Stimulated activated CD8-positive, alpha-beta memory T cell treated with anti-CD3 and anti-CD28 coated beads, Interleukin-15, amount 100 ng/mL, for 4 hours (primary cell): ENCODE measurements around the gene KCNJ14.

ENCODE experiments used
- DNase-seq, 2 donors: peaks; one replicate each; pipeline ENCODE4 v3.0.0-alpha.2; 2020; ENCODE audit warnings: low read depth in 2 of 2

The KCNJ14 gene

GRCh38 chr19:48445606-48446481 is 9.5 kb upstream of the KCNJ14 start, which contains the start of gene GRWD1:
Gene GRWD1 (plus strand): TSS chr19:48445983. CDS start chr19:48446006, 23 bp downstream.
- peak; percentile 81 to 93 for DNase-seq

GRCh38 chr19:48446579-48446978 is 8.8 kb upstream of the KCNJ14 start:
- no peak for DNase-seq

GRCh38 chr19:48448563-48448962 is 6.8 kb upstream of the KCNJ14 start:
- DNase-seq = no peak

- no peak for DNase-seq
Measured at GRCh38 chr19:48450441-48450840, 4.9 kb upstream of the KCNJ14 start.

GRCh38 chr19:48450863-48451262 is 4.5 kb upstream of the KCNJ14 start:
- DNase-seq = no peak

- DNase-seq = no peak
Measured at GRCh38 chr19:48451624-48452023, 3.8 kb upstream of the KCNJ14 start.

GRCh38 chr19:48452289-48453190 is 2.8 kb upstream of the KCNJ14 start:
- no peak for DNase-seq

- DNase-seq = no peak
Measured at GRCh38 chr19:48454150-48454730, 1.1 kb upstream of the KCNJ14 start.

GRCh38 chr19:48455908-48456562 is 661 bp downstream of the KCNJ14 start:
- DNase-seq = no peak

- no peak for DNase-seq
Measured at GRCh38 chr19:48456864-48457263, 1.5 kb downstream of the KCNJ14 start.

GRCh38 chr19:48458016-48458415 is 2.6 kb downstream of the KCNJ14 start:
- DNase-seq = no peak

- no peak for DNase-seq
Measured at GRCh38 chr19:48461651-48461981, 6.2 kb downstream of the KCNJ14 start.

- DNase-seq = no peak
Measured at GRCh38 chr19:48461982-48462655, 6.7 kb downstream of the KCNJ14 start.

- DNase-seq = no peak
Measured at GRCh38 chr19:48465215-48465614, 9.8 kb downstream of the KCNJ14 start.

GRCh38 chr19:48466561-48467325 is 11.4 kb downstream of the KCNJ14 start:
- no peak for DNase-seq

GRCh38 chr19:48468772-48469288 is 13.5 kb downstream of the KCNJ14 start:
- DNase-seq = peak; percentile 99 to 100

- DNase-seq = peak in 1 of 2 donors; percentile 35
Measured at GRCh38 chr19:48469289-48469881, 14.0 kb downstream of the KCNJ14 start, which contains the start of gene CYTH2. Gene CYTH2 (plus strand): TSS chr19:48469369. CDS start chr19:48469508, 139 bp downstream.

- DNase-seq = no peak
Measured at GRCh38 chr19:48469934-48470680, 14.7 kb downstream of the KCNJ14 start.

- no peak for DNase-seq
Measured at GRCh38 chr19:48470856-48471255, 15.5 kb downstream of the KCNJ14 start.
